Mucosa of descending colon (tissue), 3 donors: Measurements from ENCODE around the gene RFX3. TPM values are rescaled to one million over a fixed set of nuclear protein-coding genes. Genes with fewer than 3 reads are reported as not detected.

ENCODE experiments used
- ATAC-seq: fragments of 200-7000 bp; cut with Tn5 transposase; one replicate; pipeline ENCODE4 v1.9.1; 2020; ENCODE audit warnings: mild to moderate bottlenecking, moderate library complexity
- DNase-seq, 3 donors: peaks; one replicate each; pipeline ENCODE4 v3.0.0-alpha.2; 2020
- H3K36me3 ChIP-seq: fragments of 200-600 bp; one replicate; pipeline ENCODE4 v1.8.0; 2021; ENCODE audit warnings: low read depth, mild to moderate bottlenecking
- H3K4me1 ChIP-seq: fragments of 200-600 bp; one replicate; pipeline ENCODE4 v1.8.0; 2021; ENCODE audit warnings: low read depth, mild to moderate bottlenecking
- H3K4me3 ChIP-seq: fragments of 200-600 bp; one replicate; pipeline ENCODE4 v1.8.0; 2021; ENCODE audit warnings: mild to moderate bottlenecking
- H3K9me3 ChIP-seq: fragments of 200-600 bp; one replicate; pipeline ENCODE4 v1.8.0; 2021; ENCODE audit warnings: mild to moderate bottlenecking
- intact Hi-C, 2 donors: fragments of 100-400 bp; cut with DNase I in 1 of 2; cut with micrococcal nuclease in 1 of 2; formaldehyde crosslinking; loops; one replicate each; pipeline versions ENCODE4 v1.11.0 to v1.11.1; 2022; cut with DNase I, micrococcal nuclease
- total RNA-seq, 3 donors: library from RNA; stranded (reverse); fragmentation: NEBNext Ultra II Directional in 2 of 3; extraction: Animal tissue kit (Norgen Biotek cat#: 25700) in 2 of 3; gene quantifications; one replicate each; pipeline versions ENCODE4 v1.2.1 to v1.2.4, GENCODE V29; 2021 to 2023
- TF ChIP-seq, protein P1 (sequence below): fragments of 200-600 bp; IDR thresholded peaks from one replicate; pipeline ENCODE4 v1.8.0; 2022; ENCODE audit warnings: antibody characterized with exemption, mild to moderate bottlenecking
- donor health status: DM: no; HTN: no; CAD: no; lungs with moderate emphysema.
- donor health status: DM: no; HTN: no; CAD: no.
- donor health status: DM: no; HTN: yes; CAD: no.

Gene RFX3
- total RNA-seq, 3 donors from 2014 or later, result 12.0 to 13.3 (median 12.3) TPM

DNA sequence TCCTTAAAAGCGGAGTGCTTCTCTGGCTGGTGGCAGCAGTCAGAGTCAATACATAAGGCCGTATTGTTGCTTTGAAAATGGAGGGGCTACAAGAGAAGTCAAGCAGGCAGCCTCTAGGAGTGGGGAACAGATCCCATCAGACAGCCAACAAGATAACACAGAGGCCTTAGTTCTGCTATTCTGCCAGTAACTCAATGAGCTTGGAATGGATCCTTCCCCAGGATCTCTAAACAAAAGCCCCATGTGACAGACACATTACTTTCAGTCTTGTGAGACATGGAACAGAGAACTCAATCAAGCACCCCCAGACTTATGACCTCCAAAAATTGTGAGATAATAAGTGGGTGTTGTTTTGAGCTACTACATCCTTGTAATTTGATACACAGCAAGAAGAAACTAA, 158.6 kb downstream of the RFX3 start:
- H3K9me3 ChIP-seq, result no peaks in the 10 kb centered on the region
- H3K4me1 ChIP-seq, result no peaks in the 10 kb centered on the region
- intact Hi-C loops, result no loop called here
- TF ChIP-seq, protein P1, sequence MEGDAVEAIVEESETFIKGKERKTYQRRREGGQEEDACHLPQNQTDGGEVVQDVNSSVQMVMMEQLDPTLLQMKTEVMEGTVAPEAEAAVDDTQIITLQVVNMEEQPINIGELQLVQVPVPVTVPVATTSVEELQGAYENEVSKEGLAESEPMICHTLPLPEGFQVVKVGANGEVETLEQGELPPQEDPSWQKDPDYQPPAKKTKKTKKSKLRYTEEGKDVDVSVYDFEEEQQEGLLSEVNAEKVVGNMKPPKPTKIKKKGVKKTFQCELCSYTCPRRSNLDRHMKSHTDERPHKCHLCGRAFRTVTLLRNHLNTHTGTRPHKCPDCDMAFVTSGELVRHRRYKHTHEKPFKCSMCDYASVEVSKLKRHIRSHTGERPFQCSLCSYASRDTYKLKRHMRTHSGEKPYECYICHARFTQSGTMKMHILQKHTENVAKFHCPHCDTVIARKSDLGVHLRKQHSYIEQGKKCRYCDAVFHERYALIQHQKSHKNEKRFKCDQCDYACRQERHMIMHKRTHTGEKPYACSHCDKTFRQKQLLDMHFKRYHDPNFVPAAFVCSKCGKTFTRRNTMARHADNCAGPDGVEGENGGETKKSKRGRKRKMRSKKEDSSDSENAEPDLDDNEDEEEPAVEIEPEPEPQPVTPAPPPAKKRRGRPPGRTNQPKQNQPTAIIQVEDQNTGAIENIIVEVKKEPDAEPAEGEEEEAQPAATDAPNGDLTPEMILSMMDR, result no peak
- ATAC-seq (no peak), DNase-seq (no peak)
- H3K36me3 ChIP-seq, result no peaks in the 10 kb centered on the region
- no peak overlapping the region for H3K4me3 ChIP-seq

DNA sequence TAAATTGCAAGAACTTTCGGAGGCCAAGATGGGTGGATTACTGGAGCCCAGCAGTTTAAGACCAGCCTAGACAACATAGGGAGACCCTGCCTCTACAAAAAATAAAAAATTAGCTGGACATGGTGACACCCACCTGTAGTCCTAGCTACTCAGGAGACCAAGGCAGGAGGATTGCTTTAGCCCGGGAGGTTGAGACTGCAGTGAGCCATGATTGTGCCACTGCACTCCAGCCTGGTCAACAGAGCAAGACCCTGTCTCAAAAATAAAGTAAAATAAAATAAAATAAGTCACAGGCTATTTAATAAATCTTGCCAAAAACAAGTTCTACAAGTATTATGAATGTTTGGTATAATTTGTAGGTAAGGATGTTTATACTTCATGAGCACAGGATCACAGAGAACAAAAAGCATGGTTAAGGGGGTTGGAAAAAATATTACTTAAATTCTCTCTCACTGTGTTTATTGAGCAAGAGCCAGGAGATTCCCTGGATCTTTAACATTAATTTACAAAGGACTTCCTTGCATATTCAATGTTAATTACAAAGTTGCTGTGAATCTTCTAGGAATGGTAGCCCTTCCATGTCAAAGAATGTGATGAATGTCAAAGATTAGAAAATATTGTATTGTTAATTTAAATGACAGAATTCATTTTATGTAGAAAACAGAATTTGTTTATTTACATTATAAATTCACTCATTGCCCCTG, 164.0 kb downstream of the RFX3 start:
- H3K4me3 ChIP-seq, result no peak overlapping the region
- DNase-seq (no peak), ATAC-seq (no peak)
- intact Hi-C loops, result no loop called here
- TF ChIP-seq, protein P1, result no peak
- no peaks in the 10 kb centered on the region for H3K36me3 ChIP-seq
- H3K9me3 ChIP-seq, result no peaks in the 10 kb centered on the region
- no peaks in the 10 kb centered on the region for H3K4me1 ChIP-seq

DNA sequence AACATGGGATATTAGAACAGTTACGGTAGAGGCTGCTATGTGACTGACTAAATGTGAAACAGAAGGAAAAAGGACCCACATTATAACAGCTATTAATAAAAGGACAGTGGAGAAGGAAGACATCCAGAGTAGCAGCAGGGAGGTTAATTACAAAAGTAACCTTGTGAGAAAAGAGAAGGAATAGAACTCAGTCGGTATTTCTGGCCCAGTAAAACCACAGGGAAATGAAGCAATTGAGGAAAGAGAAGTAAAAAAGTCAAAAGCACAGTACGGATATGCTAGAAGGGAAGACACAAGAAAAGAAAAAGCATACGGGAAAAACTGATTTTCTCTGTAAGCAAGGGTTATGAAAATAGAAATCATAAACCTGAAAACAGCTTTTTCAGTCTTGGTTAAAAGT, 164.7 kb downstream of the RFX3 start:
- ATAC-seq (no peak), DNase-seq (no peak)
- intact Hi-C loops, result no loop called here

DNA sequence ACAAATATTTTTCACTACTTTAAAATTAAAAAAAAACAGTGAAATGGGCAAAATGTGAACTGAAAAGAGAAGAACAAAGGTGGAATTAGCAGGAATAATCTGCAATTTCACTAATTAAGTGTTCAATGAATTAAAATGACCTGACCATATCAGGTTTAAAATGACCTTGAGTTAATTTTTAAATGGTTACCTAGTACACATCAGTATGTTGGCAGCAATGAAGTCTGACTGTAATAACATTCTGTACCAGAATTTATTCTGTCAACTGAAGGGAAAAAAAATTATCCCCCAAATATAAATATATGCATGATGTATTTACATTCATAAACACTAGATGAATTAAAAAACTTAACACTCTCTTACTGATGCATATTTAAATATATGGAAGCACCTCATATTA, 165.6 kb downstream of the RFX3 start:
- H3K4me3 ChIP-seq, result no peak overlapping the region
- ATAC-seq (no peak), DNase-seq (no peak)
- H3K4me1 ChIP-seq, result no peaks in the 10 kb centered on the region
- intact Hi-C loops, result no loop called here
- H3K36me3 ChIP-seq, result no peaks in the 10 kb centered on the region
- no peaks in the 10 kb centered on the region for H3K9me3 ChIP-seq
- TF ChIP-seq, protein P1, result no peak

More for the DNA sequence above, 164.7 kb downstream of the RFX3 start:
- TF ChIP-seq, protein P1, result no peak
- no peak overlapping the region for H3K4me3 ChIP-seq
- H3K9me3 ChIP-seq, result no peaks in the 10 kb centered on the region
- no peaks in the 10 kb centered on the region for H3K4me1 ChIP-seq
- no peaks in the 10 kb centered on the region for H3K36me3 ChIP-seq

DNA sequence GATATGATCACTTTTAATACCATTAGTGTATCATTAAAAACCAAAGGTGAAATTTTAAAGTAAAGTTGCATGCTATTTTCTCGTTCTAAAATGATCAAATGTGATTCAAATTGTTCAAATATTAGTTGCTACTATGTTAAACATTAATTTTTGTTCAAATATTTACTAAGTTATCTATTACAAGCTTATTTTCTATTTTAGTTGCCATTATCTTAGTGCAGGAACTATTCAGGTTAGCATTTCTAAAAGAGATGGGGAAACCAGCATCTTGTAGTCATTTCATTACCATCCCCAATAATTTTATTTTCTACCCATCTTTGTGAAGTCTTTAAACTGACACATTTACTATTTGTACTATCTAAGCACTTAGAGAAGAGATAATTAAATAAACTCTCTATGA, 166.0 kb downstream of the RFX3 start:
- no peak for ATAC-seq
- DNase-seq, result no peak
- intact Hi-C loops, result no loop called here

More for the DNA sequence above, 166.0 kb downstream of the RFX3 start:
- TF ChIP-seq, protein P1, result no peak
- no peaks in the 10 kb centered on the region for H3K9me3 ChIP-seq
- no peaks in the 10 kb centered on the region for H3K4me1 ChIP-seq
- no peaks in the 10 kb centered on the region for H3K36me3 ChIP-seq
- no peak overlapping the region for H3K4me3 ChIP-seq
